Activated naive CD8-positive, alpha-beta T cell treated with anti-CD3 and anti-CD28 coated beads, Interleukin-2, amount 50 U/mL, for 16 hours (primary cell): ENCODE data around the gene NUP210.
A peak's percentile ranks its signal among the peaks of the same experiment; 100 is the strongest.
"Not testable (repeated sequence)": the region's sequence is repeated elsewhere in the genome, so short reads cannot be mapped to it uniquely, and the experiment has no call there.

Experiments used
- DNase-seq: peaks from one replicate; pipeline ENCODE4 v3.0.0-alpha.2; 2020; ENCODE audit warnings: low read depth, low spot score

Gene NUP210

DNA sequence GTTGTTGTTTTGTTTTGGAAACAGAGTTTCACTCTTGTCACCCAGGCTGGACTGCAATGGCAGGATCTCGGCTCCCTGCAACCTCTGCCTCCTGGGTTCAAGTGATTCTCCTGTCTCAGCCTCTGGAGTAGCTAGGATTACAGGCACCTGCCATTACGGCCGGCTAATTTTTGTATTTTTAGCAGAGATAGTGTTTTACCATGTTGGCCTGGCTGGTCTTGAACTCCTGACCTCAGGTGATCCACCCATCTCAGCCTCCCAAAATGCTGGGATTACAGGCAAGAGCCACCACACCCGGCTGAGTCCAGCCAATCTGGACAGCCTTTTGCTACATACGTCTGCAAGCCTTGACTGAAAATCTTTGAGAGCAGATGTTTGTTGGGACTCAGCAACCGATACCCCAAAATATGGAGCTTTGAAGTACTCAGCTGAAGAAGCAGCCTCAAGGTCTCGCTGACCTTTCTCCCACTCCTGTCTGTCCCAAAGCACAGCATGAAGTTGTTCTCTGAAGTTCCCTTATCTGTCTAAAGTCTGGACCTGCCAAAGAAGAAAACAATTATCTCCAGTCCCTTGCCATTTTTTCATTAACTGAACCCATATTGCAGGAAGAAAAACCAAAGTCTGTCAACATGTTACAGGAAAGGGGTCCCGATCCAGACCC, 9.6 kb upstream of the NUP210 start:
- no peak for DNase-seq

DNA sequence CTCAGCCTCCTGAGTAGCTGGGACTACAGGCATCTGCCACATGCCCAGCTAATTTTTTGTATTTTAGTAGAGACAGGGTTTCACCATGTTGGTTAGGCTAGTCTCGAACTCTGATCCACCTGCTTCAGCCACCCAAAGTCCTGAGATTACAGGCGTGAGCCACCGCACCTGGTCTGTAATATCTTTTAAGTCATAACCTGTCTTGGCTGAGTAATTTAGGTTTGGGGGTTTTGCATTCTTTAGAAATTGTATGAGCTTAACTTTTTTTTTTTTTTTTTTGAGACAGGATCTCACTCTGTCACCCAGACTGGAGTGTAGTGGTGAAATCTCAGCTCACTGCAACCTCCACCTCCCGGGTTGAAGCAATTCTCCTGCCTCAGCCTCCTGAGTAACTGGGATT, 8.6 kb upstream of the NUP210 start:
- not testable (repeated sequence) for DNase-seq

DNA sequence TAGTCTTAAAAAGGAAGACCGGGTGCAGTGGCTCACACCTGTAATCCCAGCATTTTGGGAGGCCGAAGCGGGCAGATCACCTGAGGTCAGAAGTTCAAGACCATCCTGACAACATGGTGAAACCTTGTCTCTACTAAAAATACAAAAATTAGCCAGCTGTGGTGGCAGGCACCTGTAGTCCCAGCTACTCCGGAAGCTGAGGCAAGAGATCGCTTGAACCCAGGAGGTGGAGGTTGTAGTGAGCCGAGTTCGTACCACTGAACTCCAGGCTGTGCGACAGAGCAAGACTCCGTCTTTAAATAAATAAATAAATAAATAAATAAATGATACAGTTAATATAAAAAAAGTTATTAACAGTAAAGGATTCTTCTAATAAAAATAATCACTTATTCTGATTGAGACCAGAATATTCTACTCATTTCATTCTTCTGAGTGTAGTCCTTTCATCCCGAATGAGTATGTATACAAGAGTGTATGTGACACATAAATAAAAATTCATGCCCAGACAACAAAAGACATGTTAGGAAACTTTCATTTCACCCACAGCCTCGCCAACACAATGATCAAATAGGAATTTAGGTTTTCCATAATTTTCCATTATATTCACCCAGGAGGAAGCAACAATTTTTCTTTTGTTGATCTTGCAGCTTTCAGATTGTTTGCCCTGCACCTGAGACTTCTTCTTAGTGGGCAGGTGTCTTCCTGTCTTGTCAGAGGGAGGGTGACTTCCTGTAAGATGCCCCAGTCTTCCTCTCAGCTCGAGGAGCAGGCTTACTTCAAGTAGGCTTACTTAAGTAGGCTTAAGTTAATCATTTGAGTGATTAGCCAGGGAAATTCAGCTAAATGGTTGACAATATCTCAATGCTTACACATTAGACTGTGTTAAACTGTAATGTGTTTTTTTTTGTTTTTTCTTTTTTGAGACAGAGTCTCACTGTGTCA, 7.8 kb upstream of the NUP210 start:
- DNase-seq: no peak

DNA sequence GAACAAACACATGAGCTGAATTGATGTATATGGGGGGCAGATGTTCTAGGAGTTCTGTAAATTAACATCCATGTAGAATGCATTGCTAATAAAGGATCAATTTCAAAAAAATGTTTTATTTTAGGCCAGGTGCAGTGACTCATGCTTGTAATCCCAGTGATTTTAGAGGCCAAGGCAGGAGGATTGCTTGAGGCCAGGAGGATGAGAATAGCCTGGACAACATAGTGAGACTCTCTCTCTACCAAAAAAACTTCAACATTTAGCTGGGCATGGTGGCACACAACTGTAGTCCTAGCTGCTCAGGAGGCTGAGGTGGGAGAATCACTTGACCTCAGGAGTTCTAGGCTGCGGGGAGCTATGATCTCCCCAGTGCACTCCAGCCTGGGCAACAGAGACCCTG, 6.5 kb upstream of the NUP210 start:
- no peak for DNase-seq

DNA sequence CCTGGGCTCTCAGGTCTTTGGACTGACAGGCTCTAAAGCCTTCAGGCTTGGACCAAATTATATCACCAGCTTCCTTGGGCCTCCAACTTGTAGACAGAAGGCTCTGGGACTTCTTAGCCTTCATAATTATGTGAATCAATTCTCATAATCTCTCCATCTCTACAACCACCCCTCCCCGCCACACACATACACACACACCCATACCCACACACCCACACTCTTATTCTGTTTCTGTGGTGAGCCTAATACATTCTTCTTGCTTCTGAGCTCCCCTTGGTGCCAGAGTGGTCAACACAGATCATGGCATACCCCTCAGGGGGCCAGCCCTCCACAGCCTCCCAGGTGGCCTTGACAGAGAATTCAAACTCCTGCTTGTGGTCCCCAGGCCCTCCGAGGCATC, 5.6 kb upstream of the NUP210 start:
- DNase-seq: no peak

DNA sequence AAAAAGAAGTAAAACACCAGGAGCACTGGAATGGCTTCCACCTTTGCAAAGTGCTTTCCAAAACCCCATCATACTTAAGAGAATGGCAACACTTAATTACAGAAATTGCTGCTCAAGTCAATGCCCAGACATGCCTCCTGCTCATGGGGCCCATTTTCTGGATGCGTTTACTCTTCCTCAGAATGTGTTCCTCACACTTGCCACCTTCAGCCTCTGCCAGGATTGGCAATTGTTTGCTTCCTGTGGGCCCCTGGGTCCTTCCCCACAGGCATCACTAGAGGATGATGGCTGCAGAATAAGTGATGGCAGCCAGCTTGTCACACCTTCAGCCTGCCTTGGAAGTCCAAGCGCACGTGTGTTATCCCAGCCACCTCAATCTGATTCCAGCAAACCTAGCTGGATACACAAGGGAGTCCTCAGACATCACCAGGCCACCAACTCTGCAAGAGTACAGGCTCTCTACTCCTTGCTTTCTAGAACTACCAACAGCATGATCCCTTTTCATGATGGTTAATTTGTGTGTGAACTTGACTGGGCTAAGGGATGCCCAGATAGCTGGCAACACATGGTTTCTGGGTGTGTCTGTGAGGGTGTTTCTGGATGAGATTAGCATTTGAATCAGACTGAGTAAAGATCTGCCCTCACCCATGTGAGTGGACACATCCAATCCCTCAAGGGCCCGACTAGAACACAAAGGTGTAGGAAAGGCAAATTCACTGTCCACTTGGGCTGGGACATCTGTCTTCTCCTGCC, 4.9 kb upstream of the NUP210 start:
- no peak for DNase-seq

DNA sequence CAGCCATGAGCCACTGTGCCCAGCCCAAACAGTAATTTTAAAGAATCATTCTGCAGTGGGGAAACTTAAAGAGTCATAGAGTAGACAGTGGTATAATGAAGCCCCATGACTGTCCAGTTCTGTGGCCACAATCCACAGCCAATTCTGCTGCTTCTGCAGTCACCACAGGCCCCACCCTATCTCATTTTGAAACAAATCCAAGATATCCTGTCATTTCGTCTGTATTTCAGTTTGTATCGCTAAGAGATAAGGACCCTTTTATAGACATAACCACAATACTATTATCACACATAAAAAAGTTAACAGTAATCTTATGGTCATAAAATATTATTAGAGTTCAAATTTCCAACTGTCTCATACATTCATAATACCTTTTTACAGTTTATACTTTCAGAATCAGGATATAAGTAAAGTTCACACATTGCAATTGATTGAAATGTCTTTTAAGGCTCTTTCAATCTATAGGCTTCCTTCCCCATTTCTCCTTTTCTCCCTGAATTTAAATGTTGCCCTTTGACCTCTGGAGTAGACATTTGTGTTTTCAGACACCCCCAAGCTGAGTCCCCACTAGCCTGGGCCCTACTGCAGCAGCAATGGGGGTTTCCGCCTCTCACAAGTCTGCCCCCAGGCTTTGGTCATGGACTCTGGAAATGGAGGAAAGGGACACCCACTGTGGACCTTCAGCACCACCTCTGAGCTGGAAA, 4.2 kb upstream of the NUP210 start:
- DNase-seq: no peak

DNA sequence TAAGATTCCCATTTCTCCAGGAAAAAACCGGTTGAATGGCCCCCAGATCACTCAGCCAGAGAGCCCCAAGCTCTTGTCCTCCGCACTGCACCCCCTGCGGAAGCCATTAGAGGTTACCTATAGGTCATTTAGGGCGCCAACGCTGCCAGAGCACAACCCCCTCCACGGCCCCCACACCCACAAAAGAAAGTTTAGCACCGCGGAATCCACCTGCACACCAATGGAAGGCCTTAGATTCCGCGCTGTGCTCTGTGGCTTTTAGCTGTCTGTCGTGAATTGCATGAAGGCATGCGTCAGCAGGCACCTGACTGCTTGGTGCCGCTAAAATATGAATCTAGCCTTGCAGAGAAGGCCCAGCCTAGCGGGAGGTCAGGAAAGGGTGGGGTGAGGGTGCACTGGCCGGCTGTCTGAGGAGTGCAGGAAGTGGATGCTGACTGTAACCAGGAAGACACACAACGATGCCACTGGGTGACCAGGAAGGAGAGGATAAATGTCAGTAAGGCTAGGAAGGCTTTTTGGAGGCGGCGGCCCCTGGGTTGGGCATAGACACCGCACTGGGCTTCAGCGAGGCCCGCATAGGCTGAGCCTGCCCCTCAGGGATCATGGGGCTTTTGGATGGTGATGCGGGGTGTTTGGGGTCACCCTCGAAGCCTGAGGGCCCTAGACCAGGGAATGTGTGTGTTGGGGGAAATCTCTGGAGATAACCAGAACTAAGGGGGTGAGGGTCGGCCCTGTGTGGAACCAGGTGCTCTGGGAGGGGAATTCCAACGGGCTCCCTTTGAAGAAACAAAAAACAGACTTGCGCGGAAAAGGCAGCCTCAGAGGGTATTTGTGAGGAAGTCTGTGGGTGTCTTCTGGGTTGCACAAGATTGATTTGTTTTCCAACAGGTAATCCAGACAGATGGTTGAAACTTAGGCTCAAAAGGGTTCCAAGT, 976 bp upstream of the NUP210 start:
- peak; percentile 43 for DNase-seq

DNA sequence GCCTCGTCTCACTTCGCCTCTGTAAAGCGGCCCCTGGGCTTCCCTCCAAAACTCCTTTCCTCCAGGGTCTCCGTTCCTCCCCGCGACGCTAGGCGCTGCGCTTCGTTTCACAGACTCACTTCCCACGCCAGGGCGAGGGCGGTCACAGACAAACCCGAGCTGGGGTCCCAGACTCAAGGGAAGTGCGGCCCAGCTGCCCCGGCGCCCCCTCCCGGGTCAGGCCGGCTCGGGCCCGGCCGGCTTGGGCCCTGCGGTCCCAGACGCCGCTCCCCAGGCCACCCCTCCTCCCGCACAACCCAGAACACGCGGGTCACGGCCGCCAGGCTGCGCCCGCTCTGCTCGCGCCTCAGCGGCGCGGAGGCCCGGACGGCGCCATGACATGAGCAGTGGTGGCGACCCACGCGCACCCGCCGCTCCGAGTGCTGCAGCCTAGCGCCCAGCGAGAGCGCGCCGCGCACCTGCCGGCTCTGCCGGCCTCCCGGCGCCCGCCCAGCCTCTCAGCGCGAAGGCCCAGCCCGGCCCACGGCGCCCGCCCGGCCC, 547 bp downstream of the NUP210 start:
- peak; percentile 20 for DNase-seq

DNA sequence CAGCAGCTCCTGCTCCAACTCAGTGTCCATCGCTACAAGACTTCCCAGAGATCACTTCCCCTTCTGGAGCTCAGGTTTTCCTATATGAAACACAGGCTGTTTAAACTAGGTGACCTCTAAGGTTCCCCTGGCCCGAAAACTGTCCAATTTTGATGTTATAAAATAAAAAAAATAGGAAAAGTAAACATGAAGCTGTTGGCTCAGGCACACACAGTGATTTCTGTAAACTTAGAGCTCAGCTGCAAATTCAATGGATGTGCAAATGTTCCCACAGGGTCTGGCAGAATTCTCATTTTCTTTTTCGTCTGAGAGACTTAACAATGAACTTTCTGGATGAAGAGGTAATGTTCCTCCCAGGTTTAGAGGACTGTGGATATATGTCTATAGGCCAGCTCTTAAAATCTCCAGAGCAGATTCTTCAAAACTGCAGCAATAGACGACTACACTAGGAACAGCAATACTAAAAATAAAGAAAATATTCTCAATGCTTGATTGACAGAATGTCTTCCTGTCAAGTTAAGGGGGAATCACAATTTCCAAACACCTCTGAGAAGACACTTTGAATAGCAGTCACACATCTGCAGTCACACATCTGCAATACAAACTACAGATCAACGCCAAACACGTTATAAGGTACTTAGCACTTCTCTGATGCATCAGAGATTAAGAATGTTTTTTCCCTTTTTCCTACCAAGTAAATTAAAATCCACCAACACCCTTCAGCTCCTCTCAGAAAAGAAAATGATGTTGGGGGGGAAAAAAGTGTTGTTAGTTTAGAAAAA, 2.8 kb downstream of the NUP210 start:
- DNase-seq: no peak

DNA sequence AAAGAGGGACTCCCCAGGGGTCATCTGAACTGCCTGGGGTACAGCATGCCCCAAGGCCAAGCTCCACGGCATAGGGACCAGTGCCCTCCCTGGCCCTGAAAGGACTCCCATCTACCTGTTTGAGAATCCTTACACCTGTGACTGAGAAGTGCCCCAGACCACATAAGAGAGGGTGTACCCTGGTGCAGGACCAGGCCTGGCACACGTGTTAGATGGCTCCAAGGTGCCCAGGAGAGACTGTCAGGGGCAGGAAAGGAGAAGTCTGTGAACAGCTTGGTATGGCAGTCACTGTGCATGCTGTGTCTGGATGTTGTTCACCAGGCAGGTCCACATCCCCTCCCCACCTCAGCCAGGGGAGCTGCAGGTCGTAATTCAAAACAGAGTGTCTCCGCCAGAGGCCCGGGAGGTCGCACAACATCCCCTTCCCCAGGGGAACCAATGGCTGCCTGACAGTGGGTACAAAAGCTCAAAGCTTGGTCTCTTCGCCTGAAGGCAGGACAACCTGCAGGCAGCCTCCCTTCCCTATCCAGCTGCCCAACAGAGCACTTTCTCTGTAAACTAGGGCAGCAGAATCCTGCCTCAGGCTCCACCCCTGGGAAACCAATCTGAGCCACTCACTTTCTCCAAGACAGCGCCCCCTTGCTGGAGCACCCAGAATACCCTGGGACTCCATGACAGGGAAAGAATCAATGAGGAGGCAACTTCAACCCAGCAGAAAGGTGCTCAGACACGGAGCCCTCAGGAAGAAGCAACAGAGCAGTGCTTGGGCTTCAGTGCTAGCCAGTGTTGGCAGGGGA, 3.9 kb downstream of the NUP210 start:
- no peak for DNase-seq

DNA sequence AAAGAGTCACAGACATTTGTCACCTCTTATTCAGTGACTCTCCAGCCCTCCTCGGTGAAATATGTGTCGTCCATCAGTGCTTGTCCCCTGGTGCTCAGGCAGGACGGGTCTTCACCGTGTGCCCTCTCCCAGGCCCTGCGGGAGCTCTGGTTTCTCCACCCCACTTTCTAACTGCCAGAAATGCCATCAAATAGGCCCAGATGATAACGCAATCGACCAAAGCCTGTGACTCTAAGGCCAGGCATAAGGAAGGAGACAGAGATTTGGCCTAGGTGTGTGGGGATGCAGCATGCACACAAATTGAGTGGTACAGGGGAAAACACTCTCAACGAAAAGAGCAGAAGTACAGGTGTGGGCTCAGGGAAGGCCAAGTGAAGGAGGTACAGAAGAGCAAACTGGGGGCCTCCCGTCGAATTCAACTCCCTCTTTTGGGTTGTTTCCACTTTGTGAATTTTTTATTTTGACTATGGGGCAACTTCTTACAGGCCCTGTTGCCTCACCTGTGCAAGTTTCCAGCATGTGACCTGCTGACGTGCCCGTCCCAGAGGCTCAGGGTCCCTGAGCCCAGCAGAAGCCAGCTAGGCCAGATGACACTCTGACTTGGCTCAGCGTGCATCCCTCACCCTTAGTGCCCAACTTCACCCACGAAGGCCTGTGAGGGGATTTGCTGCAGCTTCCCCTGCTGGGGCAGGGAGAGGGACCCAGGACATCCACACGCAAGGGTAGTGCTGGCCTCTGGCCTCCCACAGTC, 4.7 kb downstream of the NUP210 start:
- DNase-seq: no peak

DNA sequence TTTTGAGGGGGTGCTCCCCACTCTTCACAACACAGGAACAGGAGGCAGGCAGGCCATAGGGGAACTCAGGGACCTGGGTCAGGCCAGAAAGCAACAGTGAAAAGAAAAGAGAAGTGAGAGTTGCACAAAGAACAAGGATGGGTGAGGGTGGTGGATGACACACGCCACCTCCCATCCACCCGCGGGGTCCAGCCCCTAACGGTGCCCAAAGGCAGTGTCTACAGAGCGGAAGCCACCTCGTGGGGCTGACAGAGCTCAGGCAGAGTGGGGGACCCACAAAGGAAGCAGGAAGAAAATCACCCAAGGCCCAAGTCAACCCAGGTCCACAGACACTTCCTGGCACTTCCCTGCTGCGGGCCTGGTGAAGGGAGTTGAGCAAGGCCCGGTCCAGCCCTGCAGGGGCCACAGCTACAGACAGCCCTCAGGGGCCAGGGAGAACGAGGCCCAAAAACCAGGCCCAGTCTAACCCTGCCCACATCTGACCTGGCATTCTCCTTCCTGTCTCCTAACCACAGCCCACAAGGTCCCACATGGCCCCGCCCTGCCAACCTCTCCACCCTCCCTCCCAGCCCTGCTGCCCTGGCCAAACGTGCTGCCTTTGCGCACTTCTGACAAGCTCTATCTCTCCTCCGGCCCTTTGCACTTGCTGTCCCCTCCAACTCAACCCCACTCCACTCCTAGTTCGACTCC, 5.9 kb downstream of the NUP210 start:
- DNase-seq: peak; percentile 36

DNA sequence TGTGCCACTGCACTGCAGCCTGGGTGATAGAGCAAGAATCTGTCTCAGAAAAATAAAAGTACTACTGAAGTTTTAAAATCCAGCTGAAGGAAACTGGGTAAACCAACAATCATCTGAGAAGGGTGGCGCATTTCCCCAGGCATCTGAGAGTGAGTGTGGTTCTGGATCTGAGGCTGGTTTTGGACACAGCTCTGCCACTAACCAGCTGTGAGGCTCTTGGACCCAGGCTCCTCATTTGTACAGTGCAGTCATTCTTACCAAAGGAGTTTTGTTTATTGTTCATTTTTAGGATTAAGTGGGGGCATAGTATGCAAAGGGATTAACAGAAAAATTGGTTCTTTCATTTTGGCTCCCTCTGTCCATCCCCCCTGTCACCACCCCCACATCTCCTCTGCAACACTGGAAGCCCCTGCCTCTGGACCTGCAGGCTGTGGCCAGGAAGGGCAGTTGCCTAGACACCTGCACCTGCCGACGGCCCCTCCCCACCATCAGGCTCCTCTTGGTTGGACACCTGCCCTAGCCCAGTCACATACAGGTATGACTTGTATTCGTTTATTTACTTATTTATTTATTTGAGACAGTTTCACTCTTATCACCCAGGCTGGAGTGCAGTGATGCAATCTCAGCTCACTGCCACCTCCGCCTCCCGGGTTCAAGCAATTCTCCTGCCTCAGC, 8.8 kb downstream of the NUP210 start:
- no peak for DNase-seq

DNA sequence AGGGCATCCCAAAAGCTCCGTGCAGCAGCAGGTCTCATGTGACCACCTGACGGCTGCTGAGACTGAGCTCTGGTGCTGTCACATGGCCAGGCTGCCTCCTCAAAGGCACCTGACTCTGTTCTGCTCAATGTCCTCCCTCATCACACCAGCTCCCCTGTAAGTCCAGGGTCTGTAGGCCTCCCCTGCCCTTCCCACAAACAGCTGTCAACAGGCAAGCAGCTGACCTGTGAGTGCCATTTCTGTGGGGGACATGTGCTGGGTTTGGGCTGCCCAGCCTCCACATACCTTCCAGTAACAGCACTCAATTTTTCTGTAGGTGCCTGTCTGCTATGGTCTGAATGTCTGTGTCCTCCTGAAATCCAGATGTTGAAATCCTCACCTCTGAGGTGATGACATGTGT, 11.2 kb downstream of the NUP210 start:
- DNase-seq: no peak

DNA sequence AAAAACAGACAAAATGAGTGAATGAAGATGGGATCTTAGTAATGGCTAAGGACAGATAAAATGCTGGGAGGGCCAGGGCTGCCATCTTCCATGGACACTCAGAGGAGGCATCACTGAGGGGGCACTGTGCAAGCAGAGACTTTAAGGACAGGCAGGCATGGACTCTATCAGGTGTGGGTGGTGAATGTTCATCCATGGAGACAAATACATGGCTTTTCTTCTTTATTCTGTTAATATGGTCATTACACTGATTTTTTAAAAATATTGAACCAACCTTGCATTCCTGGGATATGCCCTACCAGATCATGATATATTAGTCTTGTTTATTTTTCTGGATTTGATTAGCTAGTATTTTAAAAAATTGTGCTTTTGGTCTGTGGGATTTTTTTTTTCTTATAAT, 12.2 kb downstream of the NUP210 start:
- no peak for DNase-seq

DNA sequence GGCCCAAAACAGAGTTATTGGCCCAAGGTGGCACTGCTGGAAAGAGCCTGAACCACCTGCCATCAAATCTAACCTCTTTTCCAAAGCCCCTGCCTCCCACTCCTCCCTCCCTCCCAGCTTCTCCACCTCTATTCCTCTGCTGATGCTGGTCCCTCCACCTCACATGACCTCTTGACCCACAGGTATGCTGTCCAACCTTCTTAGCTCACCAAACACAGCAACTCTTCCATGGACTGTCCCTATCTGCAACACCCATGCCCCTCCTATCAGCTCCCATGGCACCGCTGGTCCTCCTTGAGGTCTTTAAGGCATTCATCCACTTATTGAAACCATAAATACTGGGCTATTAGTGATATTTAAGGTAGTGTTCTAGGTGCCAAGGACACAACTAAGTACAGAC, 12.6 kb downstream of the NUP210 start:
- DNase-seq: no peak
